GM23338 (cell line): ENCODE measurements around the gene TENM4. TPM values are rescaled to one million over a fixed set of nuclear protein-coding genes. Genes with fewer than 3 reads are reported as not detected.

Experiments
- ATAC-seq: fragments of 200-7000 bp; cut with Tn5 transposase; 3 replicates; pipeline ENCODE4 v1.9.1; 2020
- DNase-seq: peaks from one replicate; pipeline ENCODE4 v3.0.0-alpha.2; 2015; ENCODE audit warnings: low spot score
- H2AFZ ChIP-seq: fragments of 200-600 bp; sonication (generic); 2 replicates; pipeline ENCODE4 v1.8.0; 2016; ENCODE audit warnings: antibody characterized with exemption, mild to moderate bottlenecking, moderate library complexity
- H3F3A ChIP-seq: fragments of 200-600 bp; sonication (generic); replicated peaks from 2 replicates; pipeline ENCODE4 v1.8.0; 2017; ENCODE audit warnings: antibody characterized with exemption, mixed run types, low read depth
- H3K27ac ChIP-seq: fragments of 200-600 bp; sonication (generic); 2 replicates; pipeline ENCODE4 v1.6.1; 2016; ENCODE audit warnings: low read depth
- H3K27me3 ChIP-seq: fragments of 200-600 bp; sonication (generic); 2 replicates; pipeline ENCODE4 v1.8.0; 2016; ENCODE audit warnings: mild to moderate bottlenecking, mixed run types, moderate library complexity; ENCODE audit not compliant: insufficient read depth
- H3K36me3 ChIP-seq: fragments of 200-600 bp; sonication (generic); 2 replicates; pipeline ENCODE4 v1.8.0; 2016; ENCODE audit warnings: mild to moderate bottlenecking; ENCODE audit not compliant: insufficient read depth
- H3K4me1 ChIP-seq: fragments of 200-600 bp; sonication (generic); 2 replicates; pipeline ENCODE4 v1.8.0; 2016; ENCODE audit warnings: mild to moderate bottlenecking, moderate library complexity; ENCODE audit not compliant: insufficient read depth
- H3K4me2 ChIP-seq: fragments of 200-600 bp; sonication (generic); 2 replicates; pipeline ENCODE4 v1.7.1; 2017; ENCODE audit warnings: mixed run types
- H3K4me3 ChIP-seq: fragments of 200-600 bp; sonication (generic); 2 replicates; pipeline ENCODE4 v1.6.1; 2016; ENCODE audit warnings: mixed run types
- H3K79me2 ChIP-seq: fragments of 200-600 bp; sonication (generic); replicated peaks from 2 replicates; pipeline ENCODE4 v1.8.0; 2017; ENCODE audit warnings: mild to moderate bottlenecking; ENCODE audit not compliant: insufficient read depth
- H3K9me2 ChIP-seq: fragments of 200-600 bp; sonication (generic); 2 replicates; pipeline ENCODE4 v1.8.0; 2017; ENCODE audit not compliant: insufficient read depth
- H4K20me1 ChIP-seq: fragments of 200-600 bp; sonication (generic); replicated peaks from 2 replicates; pipeline ENCODE4 v1.8.0; 2017; ENCODE audit warnings: mild to moderate bottlenecking; ENCODE audit not compliant: insufficient read depth
- H3K27ac Mint-ChIP-seq: 2 replicates; pipeline ENCODE4 v1.8.0; 2020; ENCODE audit warnings: inconsistent platforms, mild to moderate bottlenecking, moderate library complexity, mixed read lengths
- H3K27me3 Mint-ChIP-seq: 3 replicates; pipeline ENCODE4 v1.8.0; 2022; ENCODE audit warnings: low read depth, mild to moderate bottlenecking, moderate library complexity, mixed read lengths, inconsistent platforms; ENCODE audit not compliant: insufficient read depth, poor library complexity
- H3K36me3 Mint-ChIP-seq: 3 replicates; pipeline ENCODE4 v1.8.0; 2021; ENCODE audit warnings: low read depth, mild to moderate bottlenecking, inconsistent platforms, moderate library complexity, mixed read lengths
- H3K4me1 Mint-ChIP-seq: 3 replicates; pipeline ENCODE4 v1.8.0; 2020; ENCODE audit warnings: mild to moderate bottlenecking, inconsistent platforms, mixed read lengths
- H3K4me3 Mint-ChIP-seq: 3 replicates; pipeline ENCODE4 v1.8.0; 2021; ENCODE audit warnings: moderate library complexity, mild to moderate bottlenecking, inconsistent platforms, mixed read lengths
- H3K9me3 Mint-ChIP-seq: 3 replicates; pipeline ENCODE4 v1.8.0; 2020; ENCODE audit warnings: moderate library complexity, mild to moderate bottlenecking, inconsistent platforms, mixed read lengths
- CREB1 ChIP-seq: fragments of 250-450 bp; sonication (Bioruptor Pico); IDR thresholded peaks from 2 replicates; pipeline ENCODE4 v1.5.0; 2020; ENCODE audit warnings: low read depth, mild to moderate bottlenecking, moderate library complexity
- EZH2 ChIP-seq: fragments of 200-600 bp; sonication (generic); IDR thresholded peaks from one replicate; pipeline ENCODE4 v1.8.0; 2017; ENCODE audit warnings: antibody characterized with exemption, mild to moderate bottlenecking, low read depth; ENCODE audit not compliant: unreplicated experiment
- EZH2phosphoT487 ChIP-seq: fragments of 200-600 bp; sonication (generic); IDR thresholded peaks from one replicate; pipeline ENCODE4 v1.8.1; 2018; ENCODE audit warnings: antibody characterized with exemption; ENCODE audit not compliant: unreplicated experiment
- NANOG ChIP-seq: IDR thresholded peaks from 2 replicates; pipeline ENCODE4 v1.6.1; 2016; ENCODE audit warnings: antibody characterized with exemption, borderline replicate concordance
- POLR2AphosphoS5 ChIP-seq: IDR thresholded peaks from 2 replicates; pipeline ENCODE4 v1.6.1; 2016; ENCODE audit warnings: antibody characterized with exemption, low read depth
- ZNF114 ChIP-seq: fragments of 250-450 bp; sonication (Bioruptor Pico); IDR thresholded peaks from 2 replicates; pipeline ENCODE4 v1.5.0; 2020; ENCODE audit warnings: mild to moderate bottlenecking, moderate library complexity
- ZNF331 ChIP-seq: fragments of 250-450 bp; sonication (Bioruptor Pico); IDR thresholded peaks from 2 replicates; pipeline ENCODE4 v1.5.0; 2020; ENCODE audit warnings: low read depth, mild to moderate bottlenecking, moderate library complexity
- polyA plus RNA-seq: library from polyadenylated mRNA; unstranded; fragments of >200 nt; fragmentation: Nextera tagmentation; extraction: Ambion mirVana; gene quantifications from 2 replicates; pipeline ENCODE4 v1.2.1, GENCODE V29; 2016
- total RNA-seq: library from RNA; depleted of rRNA; stranded (reverse); fragments of >200 nt; shearing (Covaris generic); gene quantifications from 2 replicates; pipeline ENCODE4 v1.2.3, GENCODE V29; 2014
- TF ChIP-seq, protein P1 (sequence below): fragments of 250-450 bp; sonication (Bioruptor Pico); IDR thresholded peaks from 2 replicates; pipeline ENCODE4 v1.5.0; 2020; ENCODE audit warnings: mild to moderate bottlenecking, moderate library complexity
- TF ChIP-seq, protein P2 (sequence below): IDR thresholded peaks from 2 replicates; pipeline ENCODE4 v1.6.1; 2016; ENCODE audit warnings: antibody characterized with exemption

TENM4 gene
- total and polyA plus RNA-seq, 2 experiments from 2014 or later, result 7.3 TPM

DNA sequence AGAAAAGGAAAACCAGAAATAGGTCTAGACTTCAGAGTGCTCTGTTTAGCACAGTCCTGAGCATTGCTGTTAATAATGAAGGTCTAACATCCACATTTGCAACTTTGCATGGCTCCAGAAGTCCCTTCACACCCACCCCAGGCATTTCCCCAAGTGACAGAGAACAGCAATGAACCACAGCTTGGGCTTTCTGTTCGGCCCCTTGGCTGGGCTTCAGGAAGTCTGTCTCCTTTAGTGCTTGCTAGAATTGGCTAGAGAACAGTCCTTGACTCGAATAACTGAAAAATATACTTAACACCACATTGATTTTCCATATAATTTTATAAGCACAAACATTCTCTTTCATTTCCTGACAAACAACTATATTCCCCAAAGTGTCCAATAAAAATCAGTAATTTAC is 29.3 kb upstream of the TENM4 start:
- Mint-ChIP-seq H3K36me3 (peaks cover 7% of the 10 kb centered on the region; the same call in 2 of the 3 replicates), H3K27ac (no peak overlapping the region), H3K27me3 (peaks cover 9% of the 10 kb centered on the region), H3K9me3 (peaks cover 6% of the 10 kb centered on the region; the same call in 2 of the 3 replicates), H3K4me3 (no peak overlapping the region), H3K4me1 (peaks cover 69% of the 10 kb centered on the region)
- H4K20me1 ChIP-seq, result no peaks in the 10 kb centered on the region
- peaks cover 7% of the 10 kb centered on the region; the same call in 1 of the 2 replicates for H3K9me2 ChIP-seq
- no peak for ATAC-seq
- no peak overlapping the region for H3K4me3 ChIP-seq
- peaks cover 49% of the 10 kb centered on the region for H3K4me1 ChIP-seq
- no peak for DNase-seq
- H3K27ac ChIP-seq, result no peak overlapping the region
- H3K4me2 ChIP-seq, result no peak overlapping the region
- no peaks in the 10 kb centered on the region for H3F3A ChIP-seq
- no peak overlapping the region for H2AFZ ChIP-seq
- no peaks in the 10 kb centered on the region for H3K27me3 ChIP-seq
- no peaks in the 10 kb centered on the region for H3K79me2 ChIP-seq
- H3K36me3 ChIP-seq, result no peaks in the 10 kb centered on the region
- TF ChIP-seq EZH2phosphoT487, result no peak
- no peak for TF ChIP-seq ZNF114 (CRISPR knock-in tag)
- TF ChIP-seq NANOG, result no peak
- TF ChIP-seq, protein P1, sequence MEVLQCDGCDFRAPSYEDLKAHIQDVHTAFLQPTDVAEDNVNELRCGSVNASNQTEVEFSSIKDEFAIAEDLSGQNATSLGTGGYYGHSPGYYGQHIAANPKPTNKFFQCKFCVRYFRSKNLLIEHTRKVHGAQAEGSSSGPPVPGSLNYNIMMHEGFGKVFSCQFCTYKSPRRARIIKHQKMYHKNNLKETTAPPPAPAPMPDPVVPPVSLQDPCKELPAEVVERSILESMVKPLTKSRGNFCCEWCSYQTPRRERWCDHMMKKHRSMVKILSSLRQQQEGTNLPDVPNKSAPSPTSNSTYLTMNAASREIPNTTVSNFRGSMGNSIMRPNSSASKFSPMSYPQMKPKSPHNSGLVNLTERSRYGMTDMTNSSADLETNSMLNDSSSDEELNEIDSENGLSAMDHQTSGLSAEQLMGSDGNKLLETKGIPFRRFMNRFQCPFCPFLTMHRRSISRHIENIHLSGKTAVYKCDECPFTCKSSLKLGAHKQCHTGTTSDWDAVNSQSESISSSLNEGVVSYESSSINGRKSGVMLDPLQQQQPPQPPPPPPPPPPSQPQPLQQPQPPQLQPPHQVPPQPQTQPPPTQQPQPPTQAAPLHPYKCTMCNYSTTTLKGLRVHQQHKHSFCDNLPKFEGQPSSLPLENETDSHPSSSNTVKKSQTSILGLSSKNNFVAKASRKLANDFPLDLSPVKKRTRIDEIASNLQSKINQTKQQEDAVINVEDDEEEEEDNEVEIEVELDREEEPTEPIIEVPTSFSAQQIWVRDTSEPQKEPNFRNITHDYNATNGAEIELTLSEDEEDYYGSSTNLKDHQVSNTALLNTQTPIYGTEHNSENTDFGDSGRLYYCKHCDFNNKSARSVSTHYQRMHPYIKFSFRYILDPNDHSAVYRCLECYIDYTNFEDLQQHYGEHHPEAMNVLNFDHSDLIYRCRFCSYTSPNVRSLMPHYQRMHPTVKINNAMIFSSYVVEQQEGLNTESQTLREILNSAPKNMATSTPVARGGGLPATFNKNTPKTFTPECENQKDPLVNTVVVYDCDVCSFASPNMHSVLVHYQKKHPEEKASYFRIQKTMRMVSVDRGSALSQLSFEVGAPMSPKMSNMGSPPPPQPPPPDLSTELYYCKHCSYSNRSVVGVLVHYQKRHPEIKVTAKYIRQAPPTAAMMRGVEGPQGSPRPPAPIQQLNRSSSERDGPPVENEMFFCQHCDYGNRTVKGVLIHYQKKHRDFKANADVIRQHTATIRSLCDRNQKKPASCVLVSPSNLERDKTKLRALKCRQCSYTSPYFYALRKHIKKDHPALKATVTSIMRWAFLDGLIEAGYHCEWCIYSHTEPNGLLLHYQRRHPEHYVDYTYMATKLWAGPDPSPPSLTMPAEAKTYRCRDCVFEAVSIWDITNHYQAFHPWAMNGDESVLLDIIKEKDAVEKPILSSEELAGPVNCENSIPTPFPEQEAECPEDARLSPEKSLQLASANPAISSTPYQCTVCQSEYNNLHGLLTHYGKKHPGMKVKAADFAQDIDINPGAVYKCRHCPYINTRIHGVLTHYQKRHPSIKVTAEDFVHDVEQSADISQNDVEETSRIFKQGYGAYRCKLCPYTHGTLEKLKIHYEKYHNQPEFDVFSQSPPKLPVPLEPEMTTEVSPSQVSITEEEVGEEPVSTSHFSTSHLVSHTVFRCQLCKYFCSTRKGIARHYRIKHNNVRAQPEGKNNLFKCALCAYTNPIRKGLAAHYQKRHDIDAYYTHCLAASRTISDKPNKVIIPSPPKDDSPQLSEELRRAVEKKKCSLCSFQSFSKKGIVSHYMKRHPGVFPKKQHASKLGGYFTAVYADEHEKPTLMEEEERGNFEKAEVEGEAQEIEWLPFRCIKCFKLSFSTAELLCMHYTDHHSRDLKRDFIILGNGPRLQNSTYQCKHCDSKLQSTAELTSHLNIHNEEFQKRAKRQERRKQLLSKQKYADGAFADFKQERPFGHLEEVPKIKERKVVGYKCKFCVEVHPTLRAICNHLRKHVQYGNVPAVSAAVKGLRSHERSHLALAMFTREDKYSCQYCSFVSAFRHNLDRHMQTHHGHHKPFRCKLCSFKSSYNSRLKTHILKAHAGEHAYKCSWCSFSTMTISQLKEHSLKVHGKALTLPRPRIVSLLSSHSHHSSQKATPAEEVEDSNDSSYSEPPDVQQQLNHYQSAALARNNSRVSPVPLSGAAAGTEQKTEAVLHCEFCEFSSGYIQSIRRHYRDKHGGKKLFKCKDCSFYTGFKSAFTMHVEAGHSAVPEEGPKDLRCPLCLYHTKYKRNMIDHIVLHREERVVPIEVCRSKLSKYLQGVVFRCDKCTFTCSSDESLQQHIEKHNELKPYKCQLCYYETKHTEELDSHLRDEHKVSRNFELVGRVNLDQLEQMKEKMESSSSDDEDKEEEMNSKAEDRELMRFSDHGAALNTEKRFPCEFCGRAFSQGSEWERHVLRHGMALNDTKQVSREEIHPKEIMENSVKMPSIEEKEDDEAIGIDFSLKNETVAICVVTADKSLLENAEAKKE (CRISPR knock-in tag), result no peak
- TF ChIP-seq EZH2, result no peak
- TF ChIP-seq, protein P2, sequence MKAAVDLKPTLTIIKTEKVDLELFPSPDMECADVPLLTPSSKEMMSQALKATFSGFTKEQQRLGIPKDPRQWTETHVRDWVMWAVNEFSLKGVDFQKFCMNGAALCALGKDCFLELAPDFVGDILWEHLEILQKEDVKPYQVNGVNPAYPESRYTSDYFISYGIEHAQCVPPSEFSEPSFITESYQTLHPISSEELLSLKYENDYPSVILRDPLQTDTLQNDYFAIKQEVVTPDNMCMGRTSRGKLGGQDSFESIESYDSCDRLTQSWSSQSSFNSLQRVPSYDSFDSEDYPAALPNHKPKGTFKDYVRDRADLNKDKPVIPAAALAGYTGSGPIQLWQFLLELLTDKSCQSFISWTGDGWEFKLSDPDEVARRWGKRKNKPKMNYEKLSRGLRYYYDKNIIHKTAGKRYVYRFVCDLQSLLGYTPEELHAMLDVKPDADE, result no peak
- TF ChIP-seq ZNF331 (CRISPR knock-in tag), result no peak
- TF ChIP-seq CREB1 (CRISPR knock-in tag), result no peak
- TF ChIP-seq POLR2AphosphoS5, result no peak
